Mesothelial cell of epicardium (in vitro differentiated cells): ENCODE measurements around the gene NCLN. TPM values are rescaled to one million over a fixed set of nuclear protein-coding genes. Genes with fewer than 3 reads are reported as not detected.

Experiments used
- DNase-seq, 2 experiments: peaks; one replicate each; pipeline ENCODE4 v3.0.0; 2021; ENCODE audit warnings: low spot score in 2 of 2; ENCODE audit not compliant: unreplicated experiment in 2 of 2
- H3K27ac Mint-ChIP-seq: 2 replicates; pipeline ENCODE4 v1.8.0; 2021; ENCODE audit warnings: mixed read lengths
- H3K27me3 Mint-ChIP-seq: 2 replicates; pipeline ENCODE4 v1.8.0; 2021; ENCODE audit warnings: low read depth, mixed read lengths
- H3K36me3 Mint-ChIP-seq: 2 replicates; pipeline ENCODE4 v1.8.0; 2021; ENCODE audit warnings: mixed read lengths
- H3K4me1 Mint-ChIP-seq: 2 replicates; pipeline ENCODE4 v1.8.0; 2021; ENCODE audit warnings: mixed read lengths
- H3K4me3 Mint-ChIP-seq: 2 replicates; pipeline ENCODE4 v1.8.0; 2021; ENCODE audit warnings: mild to moderate bottlenecking, moderate library complexity, mixed read lengths
- H3K9me3 Mint-ChIP-seq: 2 replicates; pipeline ENCODE4 v1.8.0; 2021; ENCODE audit warnings: mixed read lengths
- total RNA-seq: library from RNA; stranded (reverse); gene quantifications from 3 replicates; pipeline ENCODE4 v1.2.1, GENCODE V29; 2021
- TF ChIP-seq, protein P1 (sequence below): fragments of 200-600 bp; sonication (generic); IDR thresholded peaks from one replicate; pipeline ENCODE4 v1.5.0; 2021; ENCODE audit warnings: antibody characterized with exemption; ENCODE audit not compliant: unreplicated experiment

NCLN gene, protein sequence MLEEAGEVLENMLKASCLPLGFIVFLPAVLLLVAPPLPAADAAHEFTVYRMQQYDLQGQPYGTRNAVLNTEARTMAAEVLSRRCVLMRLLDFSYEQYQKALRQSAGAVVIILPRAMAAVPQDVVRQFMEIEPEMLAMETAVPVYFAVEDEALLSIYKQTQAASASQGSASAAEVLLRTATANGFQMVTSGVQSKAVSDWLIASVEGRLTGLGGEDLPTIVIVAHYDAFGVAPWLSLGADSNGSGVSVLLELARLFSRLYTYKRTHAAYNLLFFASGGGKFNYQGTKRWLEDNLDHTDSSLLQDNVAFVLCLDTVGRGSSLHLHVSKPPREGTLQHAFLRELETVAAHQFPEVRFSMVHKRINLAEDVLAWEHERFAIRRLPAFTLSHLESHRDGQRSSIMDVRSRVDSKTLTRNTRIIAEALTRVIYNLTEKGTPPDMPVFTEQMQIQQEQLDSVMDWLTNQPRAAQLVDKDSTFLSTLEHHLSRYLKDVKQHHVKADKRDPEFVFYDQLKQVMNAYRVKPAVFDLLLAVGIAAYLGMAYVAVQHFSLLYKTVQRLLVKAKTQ
- 51.2 to 53.0 TPM (median 51.5 TPM) in 3 replicates for total RNA-seq

DNA sequence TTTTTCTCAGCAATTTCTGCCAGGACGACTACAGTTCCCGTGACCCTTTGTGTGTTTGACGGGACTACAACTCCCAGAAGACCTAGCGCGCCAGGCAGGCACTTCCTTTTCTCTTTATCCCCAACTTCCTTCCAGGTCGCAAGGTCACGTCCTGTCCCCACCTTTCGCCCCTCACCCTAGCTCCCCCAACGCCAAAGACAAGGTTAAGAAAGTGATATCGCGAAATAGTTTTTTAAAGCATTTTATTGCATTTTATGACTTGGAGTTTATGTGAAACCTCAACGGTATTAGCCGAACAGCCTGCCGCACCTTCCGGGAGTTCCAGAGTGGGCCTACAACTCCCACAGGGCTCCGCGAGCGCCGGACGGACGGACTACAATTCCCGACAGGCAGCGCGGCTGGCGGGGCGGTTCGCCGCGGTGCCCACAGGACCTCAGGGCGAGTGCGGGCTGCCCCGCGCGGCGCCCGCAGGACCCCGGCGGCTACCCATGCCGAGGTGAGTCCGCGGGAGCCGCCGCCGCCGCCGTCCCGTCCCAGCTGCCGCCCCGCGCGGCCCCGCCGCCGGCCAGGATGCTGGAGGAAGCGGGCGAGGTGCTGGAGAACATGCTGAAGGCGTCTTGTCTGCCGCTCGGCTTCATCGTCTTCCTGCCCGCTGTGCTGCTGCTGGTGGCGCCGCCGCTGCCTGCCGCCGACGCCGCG lies at the start of gene NCLN:
TSS of gene NCLN (plus strand) at position 470 of the 699 bp plus-strand sequence. CDS start at position 571, 101 bp downstream.
- TF ChIP-seq, protein P1, sequence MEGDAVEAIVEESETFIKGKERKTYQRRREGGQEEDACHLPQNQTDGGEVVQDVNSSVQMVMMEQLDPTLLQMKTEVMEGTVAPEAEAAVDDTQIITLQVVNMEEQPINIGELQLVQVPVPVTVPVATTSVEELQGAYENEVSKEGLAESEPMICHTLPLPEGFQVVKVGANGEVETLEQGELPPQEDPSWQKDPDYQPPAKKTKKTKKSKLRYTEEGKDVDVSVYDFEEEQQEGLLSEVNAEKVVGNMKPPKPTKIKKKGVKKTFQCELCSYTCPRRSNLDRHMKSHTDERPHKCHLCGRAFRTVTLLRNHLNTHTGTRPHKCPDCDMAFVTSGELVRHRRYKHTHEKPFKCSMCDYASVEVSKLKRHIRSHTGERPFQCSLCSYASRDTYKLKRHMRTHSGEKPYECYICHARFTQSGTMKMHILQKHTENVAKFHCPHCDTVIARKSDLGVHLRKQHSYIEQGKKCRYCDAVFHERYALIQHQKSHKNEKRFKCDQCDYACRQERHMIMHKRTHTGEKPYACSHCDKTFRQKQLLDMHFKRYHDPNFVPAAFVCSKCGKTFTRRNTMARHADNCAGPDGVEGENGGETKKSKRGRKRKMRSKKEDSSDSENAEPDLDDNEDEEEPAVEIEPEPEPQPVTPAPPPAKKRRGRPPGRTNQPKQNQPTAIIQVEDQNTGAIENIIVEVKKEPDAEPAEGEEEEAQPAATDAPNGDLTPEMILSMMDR = no peak
- peak; percentile 89 to 93 for DNase-seq
- H3K27me3 Mint-ChIP-seq = no peaks in the 10 kb centered on the region
- peak within 1 kb of the TSS; percentile 97 for H3K27ac Mint-ChIP-seq
- peaks cover 9% of the 10 kb centered on the region for H3K4me1 Mint-ChIP-seq
- no peaks in the 10 kb centered on the region for H3K36me3 Mint-ChIP-seq
- H3K4me3 Mint-ChIP-seq = peak within 1 kb of the TSS; percentile 99
- no peaks in the 10 kb centered on the region for H3K9me3 Mint-ChIP-seq

DNA sequence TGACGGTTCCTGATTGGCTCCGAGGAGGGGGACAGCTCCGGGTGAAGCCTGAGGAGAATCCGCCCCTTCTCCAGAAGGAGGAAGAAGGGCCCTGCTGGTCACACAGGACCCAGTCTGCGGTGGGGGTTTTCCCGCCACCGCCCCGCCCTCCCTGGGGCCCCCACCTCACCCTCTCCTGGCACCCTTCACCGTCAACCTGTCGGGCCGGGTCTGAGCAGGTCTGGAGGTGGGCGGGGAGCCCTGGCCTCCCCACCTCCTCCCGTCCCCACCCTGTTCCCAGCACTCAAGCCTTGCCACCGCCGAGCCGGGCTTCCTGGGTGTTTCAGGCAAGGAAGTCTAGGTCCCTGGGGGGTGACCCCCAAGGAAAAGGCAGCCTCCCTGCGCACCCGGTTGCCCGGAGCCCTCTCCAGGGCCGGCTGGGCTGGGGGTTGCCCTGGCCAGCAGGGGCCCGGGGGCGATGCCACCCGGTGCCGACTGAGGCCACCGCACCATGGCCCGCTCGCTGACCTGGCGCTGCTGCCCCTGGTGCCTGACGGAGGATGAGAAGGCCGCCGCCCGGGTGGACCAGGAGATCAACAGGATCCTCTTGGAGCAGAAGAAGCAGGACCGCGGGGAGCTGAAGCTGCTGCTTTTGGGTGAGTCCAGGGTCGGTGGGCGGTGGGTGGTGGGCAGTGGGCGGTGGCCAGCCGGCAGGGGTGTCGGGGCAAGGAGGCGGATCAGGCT lies 49.6 kb upstream of the NCLN start, which contains the start of gene GNA15:
TSS of gene GNA15 (plus strand) at position 73 of the 723 bp plus-strand sequence. CDS start at position 491, 418 bp downstream.
- no peaks in the 10 kb centered on the region for H3K36me3 Mint-ChIP-seq
- no peak for DNase-seq
- H3K27ac Mint-ChIP-seq = peak within 1 kb of the TSS; percentile 64
- peaks cover 5% of the 10 kb centered on the region for H3K4me1 Mint-ChIP-seq
- H3K27me3 Mint-ChIP-seq = peaks cover 2% of the 10 kb centered on the region
- TF ChIP-seq, protein P1 = no peak
- H3K4me3 Mint-ChIP-seq = no peak within 1 kb of the TSS
- H3K9me3 Mint-ChIP-seq = peaks cover 7% of the 10 kb centered on the region

DNA sequence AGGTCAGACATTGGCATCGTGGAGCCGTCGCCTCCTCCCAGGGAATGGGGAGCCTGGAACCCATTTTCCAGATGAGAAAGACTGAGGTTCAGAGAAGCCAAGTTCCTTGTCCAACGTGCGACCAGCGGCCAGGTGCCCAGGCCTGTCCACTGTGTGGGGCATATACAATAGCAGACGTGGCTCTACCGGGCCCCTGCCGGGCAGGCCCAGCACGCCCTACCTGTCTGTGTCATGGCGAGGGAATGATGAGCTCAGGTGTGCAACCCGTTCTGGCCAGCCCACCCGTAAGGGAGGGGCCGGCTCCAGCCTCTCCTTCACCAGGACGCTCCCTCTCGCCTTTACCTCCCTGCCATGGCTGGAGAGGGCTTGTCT lies 49.1 kb upstream of the NCLN start:
- TF ChIP-seq, protein P1 = no peak
- Mint-ChIP-seq H3K27ac (peak overlapping the region; percentile 64), H3K9me3 (peaks cover 7% of the 10 kb centered on the region), H3K4me3 (no peak overlapping the region), H3K36me3 (no peaks in the 10 kb centered on the region), H3K27me3 (peaks cover 2% of the 10 kb centered on the region), H3K4me1 (peaks cover 5% of the 10 kb centered on the region)
- DNase-seq = no peak

DNA sequence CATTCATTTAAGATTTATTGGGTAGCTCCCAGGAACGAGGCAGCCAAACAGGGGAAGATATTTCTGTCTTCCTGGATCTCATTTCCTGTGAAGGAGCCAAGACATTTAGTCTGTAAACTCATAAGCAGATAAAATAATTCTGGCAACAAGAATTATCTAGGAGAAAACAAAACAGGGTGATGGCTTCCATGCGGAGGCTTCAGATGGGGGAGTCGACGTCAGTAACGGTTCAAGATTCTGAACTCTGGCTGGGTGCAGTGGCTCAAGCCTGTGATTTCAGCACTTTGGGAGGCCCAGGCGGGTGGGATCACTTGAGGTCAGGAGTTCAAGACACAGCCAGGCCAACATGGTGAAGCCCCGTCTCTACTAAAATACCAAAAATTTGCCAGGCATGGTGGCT lies 48.6 kb upstream of the NCLN start:
- Mint-ChIP-seq H3K36me3 (no peaks in the 10 kb centered on the region), H3K4me1 (peaks cover 5% of the 10 kb centered on the region), H3K4me3 (no peak overlapping the region), H3K27ac (peak overlapping the region; percentile 64), H3K27me3 (peaks cover 2% of the 10 kb centered on the region), H3K9me3 (peaks cover 7% of the 10 kb centered on the region)
- TF ChIP-seq, protein P1 = no peak
- no peak for DNase-seq

DNA sequence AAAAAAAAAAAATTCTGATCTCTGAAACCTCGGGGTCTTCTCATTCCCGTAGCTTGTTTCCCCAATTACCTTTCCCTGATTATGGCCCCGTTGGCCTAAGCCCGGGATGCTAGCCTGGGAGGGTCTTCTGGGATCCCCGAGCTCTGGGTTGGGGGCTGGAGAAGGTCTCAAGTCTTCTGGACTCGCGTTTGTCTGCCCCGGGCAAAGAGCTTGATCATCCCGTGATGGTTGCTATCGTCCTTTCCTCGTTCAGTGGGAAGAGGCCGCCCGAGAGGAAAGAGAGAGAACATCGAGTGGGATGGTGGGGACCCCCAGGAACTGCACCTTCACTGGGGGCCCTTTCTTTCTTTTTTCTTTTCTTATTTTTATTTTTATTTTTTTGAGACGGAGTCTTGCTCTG lies 47.5 kb upstream of the NCLN start:
- H3K9me3 Mint-ChIP-seq = peaks cover 7% of the 10 kb centered on the region
- H3K4me1 Mint-ChIP-seq = peaks cover 5% of the 10 kb centered on the region
- no peak overlapping the region for H3K4me3 Mint-ChIP-seq
- H3K27ac Mint-ChIP-seq = no peak overlapping the region
- H3K27me3 Mint-ChIP-seq = peaks cover 4% of the 10 kb centered on the region
- no peak for DNase-seq
- TF ChIP-seq, protein P1 = no peak
- no peaks in the 10 kb centered on the region for H3K36me3 Mint-ChIP-seq
